Epithelial cell of proximal tubule (primary cell): ENCODE data around the gene GXYLT1. TPM values are rescaled to one million over a fixed set of nuclear protein-coding genes. Genes with fewer than 3 reads are reported as not detected.
"Not testable (repeated sequence)": the region's sequence is repeated elsewhere in the genome, so short reads cannot be mapped to it uniquely, and the experiment has no call there.

Experiments
- DNase-seq: peaks from one replicate; pipeline ENCODE4 v3.0.0-alpha.2; 2011; ENCODE audit warnings: low read depth
- H3K4me3 ChIP-seq: 2 replicates; pipeline ENCODE4 v1.5.1; 2011; ENCODE audit warnings: low read depth, mild to moderate bottlenecking, low read length
- CTCF ChIP-seq: conservative IDR thresholded peaks from 2 replicates; pipeline ENCODE4 v1.5.1; 2012; ENCODE audit warnings: low read depth, mild to moderate bottlenecking, low read length
- total RNA-seq: library from RNA; depleted of rRNA; stranded (reverse); fragments of >200 nt; gene quantifications from 2 replicates; pipeline ENCODE4 v1.2.3, GENCODE V29; 2015

GXYLT1 gene
- 9.6 and 13.5 TPM in 2 replicates for total RNA-seq

GRCh38 chr12:42144408-42145196 lies at the start of gene GXYLT1:
Gene GXYLT1 (minus strand): TSS chr12:42144874. CDS start chr12:42144646, 228 bp downstream.
- DNase-seq: no peak
- peak within 1 kb of the TSS; percentile 73 for H3K4me3 ChIP-seq
- TF ChIP-seq CTCF: no peak

GRCh38 chr12:42192686-42193085 lies 48.0 kb upstream of the GXYLT1 start:
- no peak overlapping the region for H3K4me3 ChIP-seq
- no peak for TF ChIP-seq CTCF
- DNase-seq: no peak

- DNase-seq: no peak
- H3K4me3 ChIP-seq: no peak overlapping the region
- no peak for TF ChIP-seq CTCF
Measured at GRCh38 chr12:42192258-42192657, 47.6 kb upstream of the GXYLT1 start.

GRCh38 chr12:42190376-42190775 lies 45.7 kb upstream of the GXYLT1 start:
- H3K4me3 ChIP-seq: no peak overlapping the region
- no peak for DNase-seq
- no peak for TF ChIP-seq CTCF

GRCh38 chr12:42188275-42188674 lies 43.6 kb upstream of the GXYLT1 start:
- H3K4me3 ChIP-seq, DNase-seq: not testable (repeated sequence)

GRCh38 chr12:42187799-42188198 lies 43.1 kb upstream of the GXYLT1 start:
- TF ChIP-seq CTCF: no peak
- no peak for DNase-seq
- no peak overlapping the region for H3K4me3 ChIP-seq

- no peak overlapping the region for H3K4me3 ChIP-seq
- TF ChIP-seq CTCF: no peak
- DNase-seq: no peak
Measured at GRCh38 chr12:42186793-42187192, 42.1 kb upstream of the GXYLT1 start.
